GM12874 (cell line): Measurements from ENCODE around the gene FARP1.

Source experiments
- CTCF ChIP-seq: IDR thresholded peaks from 2 replicates; pipeline ENCODE4 v1.5.1; 2011; ENCODE audit warnings: low read depth, mild to moderate bottlenecking, control low read depth, low read length, moderate library complexity; ENCODE audit not compliant: insufficient read depth

Gene FARP1

GRCh38 chr13:98429081-98429480 is 286.2 kb downstream of the FARP1 start:
- no peak for TF ChIP-seq CTCF

- no peak for TF ChIP-seq CTCF
These were observed 286.6 kb downstream of the FARP1 start for GRCh38 chr13:98429531-98429930.

- no peak for TF ChIP-seq CTCF
These were observed 287.3 kb downstream of the FARP1 start for GRCh38 chr13:98429977-98430736.

- no peak for TF ChIP-seq CTCF
These were observed 289.7 kb downstream of the FARP1 start for GRCh38 chr13:98432638-98433037.

GRCh38 chr13:98433654-98434053 is 290.8 kb downstream of the FARP1 start:
- no peak for TF ChIP-seq CTCF

GRCh38 chr13:98434060-98434459 is 291.2 kb downstream of the FARP1 start:
- no peak for TF ChIP-seq CTCF

- no peak for TF ChIP-seq CTCF
These were observed 292.5 kb downstream of the FARP1 start for GRCh38 chr13:98435376-98435775.
